SK-MEL-5 (cell line): Measurements from ENCODE around the gene PTPRN. TPM values are rescaled to one million over a fixed set of nuclear protein-coding genes. Genes with fewer than 3 reads are reported as not detected.

Experiments
- small RNA-seq, 2 experiments: library from RNA; depleted of rRNA; stranded (forward); fragments of <200 nt; gene quantifications; one replicate each; pipeline ENCODE3, GENCODE V24; 2014
- total RNA-seq: library from RNA; depleted of rRNA; stranded (reverse); fragments of >200 nt; shearing (Covaris generic); gene quantifications from 2 replicates; pipeline ENCODE4 v1.2.3, GENCODE V29; 2014; rRNA removed

PTPRN gene
- total RNA-seq, 1 experiment from 2014 or later = 1.5 TPM

Small RNAs within 50 kb of the gene (small RNA-seq; reads per million reads assigned to genes)
- 0 reads per million in 2 experiments for gene AC053503.3
- 0 to 0.14 reads per million in 2 experiments for gene MIR153-1

Other genes with a start within 250 kb of the PTPRN start
- not detected in 2 replicates for gene IHH, start 248.5 kb downstream of the PTPRN start, total RNA-seq
- gene NHEJ1, start 148.6 kb downstream of the PTPRN start, total RNA-seq = 25.5 and 28.4 TPM in 2 replicates
- gene SLC23A3, start 139.4 kb downstream of the PTPRN start, total RNA-seq = 0.13 and 0.34 TPM in 2 replicates
- gene CNPPD1, start 132.5 kb downstream of the PTPRN start, total RNA-seq = 42.6 and 46.4 TPM in 2 replicates
- 104 and 124 TPM in 2 replicates for gene RETREG2, start 131.1 kb downstream of the PTPRN start, total RNA-seq
- 10.9 and 16.2 TPM in 2 replicates for gene ZFAND2B, start 102.6 kb downstream of the PTPRN start, total RNA-seq
- gene ABCB6, start 90.4 kb downstream of the PTPRN start, total RNA-seq = 43.7 and 50.7 TPM in 2 replicates
- 36.7 and 45.7 TPM in 2 replicates for gene ATG9A, start 79.8 kb downstream of the PTPRN start, total RNA-seq
- gene ANKZF1, start 79.6 kb downstream of the PTPRN start, total RNA-seq = 43.5 and 43.6 TPM in 2 replicates
- gene GLB1L, start 64.0 kb downstream of the PTPRN start, total RNA-seq = 5.3 and 6.1 TPM in 2 replicates
- 21.7 and 22.6 TPM in 2 replicates for gene STK16, start 63.9 kb downstream of the PTPRN start, total RNA-seq
- gene TUBA4B, start 56.2 kb downstream of the PTPRN start, total RNA-seq = not detected in 2 replicates
- gene TUBA4A, start 55.5 kb downstream of the PTPRN start, total RNA-seq = 1.4 TPM in 1 of 2 replicates, not detected in the other
- 25.8 and 33.2 TPM in 2 replicates for gene DNAJB2, start 30.0 kb downstream of the PTPRN start, total RNA-seq
- gene RESP18, start 23.3 kb upstream of the PTPRN start, total RNA-seq = not detected in 2 replicates
- 46.8 and 50.1 TPM in 2 replicates for gene DNPEP, start 78.5 kb upstream of the PTPRN start, total RNA-seq
- gene DES, start 109.0 kb upstream of the PTPRN start, total RNA-seq = 0.13 TPM in 1 of 2 replicates, not detected in the other
- 1.9 and 2.3 TPM in 2 replicates for gene SPEG, start 125.4 kb upstream of the PTPRN start, total RNA-seq
- gene GMPPA, start 189.5 kb upstream of the PTPRN start, total RNA-seq = 60.6 and 64.8 TPM in 2 replicates
- not detected in 2 replicates for gene ASIC4, start 205.1 kb upstream of the PTPRN start, total RNA-seq
- 93.9 and 111 TPM in 2 replicates for gene CHPF, start 234.4 kb upstream of the PTPRN start, total RNA-seq
- 2.1 TPM in 2 replicates for gene TMEM198, start 234.6 kb upstream of the PTPRN start, total RNA-seq